K562 (cell line): ENCODE measurements around the gene BEST4. TPM values are rescaled to one million over a fixed set of nuclear protein-coding genes. Genes with fewer than 3 reads are reported as not detected.
A peak's percentile ranks its signal among the peaks of the same experiment; 100 is the strongest.

ENCODE experiments used
- BACH1 ChIP-seq: fragments of 200-800 bp; sonication (Bioruptor generic); IDR thresholded peaks from 2 replicates; pipeline ENCODE4 v1.6.1; 2016; ENCODE audit warnings: missing genetic modification characterization, missing compliant biosample characterization
- BRF1 ChIP-seq: IDR thresholded peaks from 3 replicates; pipeline ENCODE4 v1.6.1; 2011; ENCODE audit warnings: borderline replicate concordance, mild to moderate bottlenecking; ENCODE audit not compliant: insufficient read length; ENCODE audit errors: extremely low read depth
- CHCHD3 ChIP-seq: fragments of 250-450 bp; sonication (Bioruptor Pico); IDR thresholded peaks from 2 replicates; pipeline ENCODE4 v2.1.2; 2022; ENCODE audit warnings: mild to moderate bottlenecking
- CHD1 ChIP-seq: fragments of 200-600 bp; sonication (generic); IDR thresholded peaks from one replicate; pipeline ENCODE4 v1.6.1; 2012; ENCODE audit warnings: mild to moderate bottlenecking, moderate library complexity, low read length, inconsistent platforms
- CSDE1 ChIP-seq, 2 experiments: fragments of 450-650 bp; IDR thresholded peaks; 2 replicates each; pipeline ENCODE4 v1.6.1; 2016; ENCODE audit warnings: mild to moderate bottlenecking in 1 of 2
- GABPB2 ChIP-seq: fragments of 250-450 bp; sonication (Bioruptor Pico); conservative IDR thresholded peaks from 2 replicates; pipeline ENCODE4 v1.5.1; 2021; ENCODE audit warnings: mild to moderate bottlenecking
- MTA1 ChIP-seq: fragments of 450-650 bp; IDR thresholded peaks from 2 replicates; pipeline ENCODE4 v1.6.1; 2017; ENCODE audit warnings: borderline replicate concordance
- PHF21A ChIP-seq: fragments of 450-650 bp; IDR thresholded peaks from 2 replicates; pipeline ENCODE4 v1.6.1; 2017; ENCODE audit warnings: low read depth, borderline replicate concordance
- SP1 ChIP-seq: sonication (generic); formaldehyde crosslinking; IDR thresholded peaks from 2 replicates; pipeline ENCODE4 v1.8.1; 2022; ENCODE audit warnings: mild to moderate bottlenecking, missing genetic modification reagents
- XRCC3 ChIP-seq: fragments of 450-650 bp; IDR thresholded peaks from 2 replicates; pipeline ENCODE4 v1.6.1; 2017; ENCODE audit warnings: mild to moderate bottlenecking, moderate library complexity
- ZNF146 ChIP-seq: IDR thresholded peaks from one replicate; pipeline ENCODE4 v1.6.1; 2018; ENCODE audit warnings: missing compliant biosample characterization; ENCODE audit not compliant: unreplicated experiment
- ZNF232 ChIP-seq: sonication (generic); formaldehyde crosslinking; IDR thresholded peaks from 2 replicates; pipeline ENCODE4 v1.8.0; 2022; ENCODE audit warnings: mild to moderate bottlenecking, missing genetic modification reagents
- ZNF644 ChIP-seq: fragments of 200-800 bp; sonication (Bioruptor generic); IDR thresholded peaks from 2 replicates; pipeline ENCODE4 v1.6.1; 2016; ENCODE audit warnings: low read depth, missing genetic modification characterization, missing compliant biosample characterization
- polyA plus RNA-seq, 8 experiments: library from polyadenylated mRNA; depleted of rRNA in 4 of 8; stranded (reverse) in 5 of 8; unstranded in 3 of 8; fragments of >200 nt; fragmentation: Nextera tagmentation in 2 of 8; fragmentation: Illumina TruSeq in 1 of 8; extraction: Ambion mirVana in 2 of 8; extraction: Trizol in 1 of 8; gene quantifications; 2 replicates each; pipeline versions ENCODE4 v1.2.1 to v1.2.3, GENCODE V29; 2011 to 2014; ENCODE audit warnings: inconsistent platforms in 1 of 8, missing spikeins in 1 of 8
- total RNA-seq, 7 experiments: library from RNA; depleted of rRNA in 6 of 7; stranded (reverse); fragments of >200 nt in 6 of 7; fragmentation: Illumina TruSeq in 2 of 7; extraction: Trizol in 2 of 7; gene quantifications; 2 replicates each; pipeline versions ENCODE4 v1.2.1 to v1.2.3, GENCODE V29; 2011 to 2021; ENCODE audit warnings: low replicate concordance in 1 of 7
- TF ChIP-seq, protein P1 (sequence below): fragments of 450-650 bp; IDR thresholded peaks from 2 replicates; pipeline ENCODE4 v1.6.1; 2017; ENCODE audit warnings: mild to moderate bottlenecking, moderate library complexity
- TF ChIP-seq, protein P2 (sequence below): fragments of 250-450 bp; sonication (Bioruptor Pico); IDR thresholded peaks from 2 replicates; pipeline ENCODE4 v1.8.0; 2022; ENCODE audit warnings: inconsistent platforms, mild to moderate bottlenecking, moderate library complexity, borderline replicate concordance
- TF ChIP-seq, protein P3 (sequence below), 2 experiments: fragments of 150-350 bp in 1 of 2; IDR thresholded peaks; 2 replicates each; pipeline ENCODE4 v1.6.1; 2012 to 2016; ENCODE audit warnings: low read depth in 2 of 2, low read length in 2 of 2, mild to moderate bottlenecking in 1 of 2, moderate library complexity in 1 of 2
- TF ChIP-seq, protein P4 (sequence below): fragments of 250-450 bp; sonication (Bioruptor Pico); IDR thresholded peaks from 2 replicates; pipeline ENCODE4 v1.4.0; 2020
- TF ChIP-seq, protein P5 (sequence below): fragments of 250-450 bp; sonication (Bioruptor Pico); IDR thresholded peaks from 2 replicates; pipeline ENCODE4 v1.4.0; 2020; ENCODE audit warnings: borderline replicate concordance

The BEST4 gene
- total and polyA plus RNA-seq, 9 of the 15 experiments (the other 6 are each of a cell fraction or from before 2014, with no cell fraction given) = 0.07 to 0.11 TPM; not detected in 7

- no peak; the same call in 1 of the 2 replicates for TF ChIP-seq GABPB2
- TF ChIP-seq, protein P1, sequence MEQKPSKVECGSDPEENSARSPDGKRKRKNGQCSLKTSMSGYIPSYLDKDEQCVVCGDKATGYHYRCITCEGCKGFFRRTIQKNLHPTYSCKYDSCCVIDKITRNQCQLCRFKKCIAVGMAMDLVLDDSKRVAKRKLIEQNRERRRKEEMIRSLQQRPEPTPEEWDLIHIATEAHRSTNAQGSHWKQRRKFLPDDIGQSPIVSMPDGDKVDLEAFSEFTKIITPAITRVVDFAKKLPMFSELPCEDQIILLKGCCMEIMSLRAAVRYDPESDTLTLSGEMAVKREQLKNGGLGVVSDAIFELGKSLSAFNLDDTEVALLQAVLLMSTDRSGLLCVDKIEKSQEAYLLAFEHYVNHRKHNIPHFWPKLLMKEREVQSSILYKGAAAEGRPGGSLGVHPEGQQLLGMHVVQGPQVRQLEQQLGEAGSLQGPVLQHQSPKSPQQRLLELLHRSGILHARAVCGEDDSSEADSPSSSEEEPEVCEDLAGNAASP = no peak
- no peak for TF ChIP-seq BRF1
- TF ChIP-seq XRCC3 = no peak
- peak; percentile 66; the same call in 1 of the 2 replicates for TF ChIP-seq PHF21A
- TF ChIP-seq CHD1 = no peak
- TF ChIP-seq ZNF232 (CRISPR knock-in tag) = peak; percentile 69; the same call in 1 of the 2 replicates
- peak; percentile 99 for TF ChIP-seq SP1 (CRISPR knock-in tag)
- TF ChIP-seq, protein P2, sequence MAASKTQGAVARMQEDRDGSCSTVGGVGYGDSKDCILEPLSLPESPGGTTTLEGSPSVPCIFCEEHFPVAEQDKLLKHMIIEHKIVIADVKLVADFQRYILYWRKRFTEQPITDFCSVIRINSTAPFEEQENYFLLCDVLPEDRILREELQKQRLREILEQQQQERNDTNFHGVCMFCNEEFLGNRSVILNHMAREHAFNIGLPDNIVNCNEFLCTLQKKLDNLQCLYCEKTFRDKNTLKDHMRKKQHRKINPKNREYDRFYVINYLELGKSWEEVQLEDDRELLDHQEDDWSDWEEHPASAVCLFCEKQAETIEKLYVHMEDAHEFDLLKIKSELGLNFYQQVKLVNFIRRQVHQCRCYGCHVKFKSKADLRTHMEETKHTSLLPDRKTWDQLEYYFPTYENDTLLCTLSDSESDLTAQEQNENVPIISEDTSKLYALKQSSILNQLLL = no peak
- peak in 1 of 2 experiments; percentile 96; a peak in 2 of 4 replicates for TF ChIP-seq CSDE1 (IDR thresholded peaks at IDR 0.05)
- peak; percentile 100 for TF ChIP-seq MTA1
- TF ChIP-seq BACH1 (tag) = peak; percentile 88
- no peak for TF ChIP-seq ZNF644 (tag)
- TF ChIP-seq, protein P3, sequence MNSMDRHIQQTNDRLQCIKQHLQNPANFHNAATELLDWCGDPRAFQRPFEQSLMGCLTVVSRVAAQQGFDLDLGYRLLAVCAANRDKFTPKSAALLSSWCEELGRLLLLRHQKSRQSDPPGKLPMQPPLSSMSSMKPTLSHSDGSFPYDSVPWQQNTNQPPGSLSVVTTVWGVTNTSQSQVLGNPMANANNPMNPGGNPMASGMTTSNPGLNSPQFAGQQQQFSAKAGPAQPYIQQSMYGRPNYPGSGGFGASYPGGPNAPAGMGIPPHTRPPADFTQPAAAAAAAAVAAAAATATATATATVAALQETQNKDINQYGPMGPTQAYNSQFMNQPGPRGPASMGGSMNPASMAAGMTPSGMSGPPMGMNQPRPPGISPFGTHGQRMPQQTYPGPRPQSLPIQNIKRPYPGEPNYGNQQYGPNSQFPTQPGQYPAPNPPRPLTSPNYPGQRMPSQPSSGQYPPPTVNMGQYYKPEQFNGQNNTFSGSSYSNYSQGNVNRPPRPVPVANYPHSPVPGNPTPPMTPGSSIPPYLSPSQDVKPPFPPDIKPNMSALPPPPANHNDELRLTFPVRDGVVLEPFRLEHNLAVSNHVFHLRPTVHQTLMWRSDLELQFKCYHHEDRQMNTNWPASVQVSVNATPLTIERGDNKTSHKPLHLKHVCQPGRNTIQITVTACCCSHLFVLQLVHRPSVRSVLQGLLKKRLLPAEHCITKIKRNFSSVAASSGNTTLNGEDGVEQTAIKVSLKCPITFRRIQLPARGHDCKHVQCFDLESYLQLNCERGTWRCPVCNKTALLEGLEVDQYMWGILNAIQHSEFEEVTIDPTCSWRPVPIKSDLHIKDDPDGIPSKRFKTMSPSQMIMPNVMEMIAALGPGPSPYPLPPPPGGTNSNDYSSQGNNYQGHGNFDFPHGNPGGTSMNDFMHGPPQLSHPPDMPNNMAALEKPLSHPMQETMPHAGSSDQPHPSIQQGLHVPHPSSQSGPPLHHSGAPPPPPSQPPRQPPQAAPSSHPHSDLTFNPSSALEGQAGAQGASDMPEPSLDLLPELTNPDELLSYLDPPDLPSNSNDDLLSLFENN (IDR thresholded peaks at IDR 0.05; ENCODE audit: low read depth in 2 of 2, low read length in 2 of 2) = peak in 1 of 2 experiments; percentile 71; a peak in 1 of 4 replicates
- TF ChIP-seq, protein P4, sequence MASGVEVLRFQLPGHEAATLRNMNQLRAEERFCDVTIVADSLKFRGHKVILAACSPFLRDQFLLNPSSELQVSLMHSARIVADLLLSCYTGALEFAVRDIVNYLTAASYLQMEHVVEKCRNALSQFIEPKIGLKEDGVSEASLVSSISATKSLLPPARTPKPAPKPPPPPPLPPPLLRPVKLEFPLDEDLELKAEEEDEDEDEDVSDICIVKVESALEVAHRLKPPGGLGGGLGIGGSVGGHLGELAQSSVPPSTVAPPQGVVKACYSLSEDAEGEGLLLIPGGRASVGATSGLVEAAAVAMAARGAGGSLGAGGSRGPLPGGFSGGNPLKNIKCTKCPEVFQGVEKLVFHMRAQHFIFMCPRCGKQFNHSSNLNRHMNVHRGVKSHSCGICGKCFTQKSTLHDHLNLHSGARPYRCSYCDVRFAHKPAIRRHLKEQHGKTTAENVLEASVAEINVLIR = peak; percentile 99
- TF ChIP-seq, protein P5, sequence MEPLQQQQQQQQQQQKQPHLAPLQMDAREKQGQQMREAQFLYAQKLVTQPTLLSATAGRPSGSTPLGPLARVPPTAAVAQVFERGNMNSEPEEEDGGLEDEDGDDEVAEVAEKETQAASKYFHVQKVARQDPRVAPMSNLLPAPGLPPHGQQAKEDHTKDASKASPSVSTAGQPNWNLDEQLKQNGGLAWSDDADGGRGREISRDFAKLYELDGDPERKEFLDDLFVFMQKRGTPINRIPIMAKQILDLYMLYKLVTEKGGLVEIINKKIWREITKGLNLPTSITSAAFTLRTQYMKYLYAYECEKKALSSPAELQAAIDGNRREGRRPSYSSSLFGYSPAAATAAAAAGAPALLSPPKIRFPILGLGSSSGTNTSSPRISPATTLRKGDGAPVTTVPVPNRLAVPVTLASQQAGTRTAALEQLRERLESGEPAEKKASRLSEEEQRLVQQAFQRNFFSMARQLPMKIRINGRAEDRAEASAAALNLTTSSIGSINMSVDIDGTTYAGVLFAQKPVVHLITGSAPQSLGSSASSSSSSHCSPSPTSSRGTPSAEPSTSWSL (CRISPR knock-in tag) = no peak
- TF ChIP-seq ZNF146 (CRISPR knock-in tag) = no peak
- TF ChIP-seq CHCHD3 (CRISPR knock-in tag) = peak; percentile 7
Measured at GRCh38 chr1:44775078-44775929, 12.7 kb downstream of the BEST4 start, which contains the start of gene RPS8 (continued).
